Smooth muscle cell (in vitro differentiated cells): ENCODE data around the gene SH3BGRL. TPM values are rescaled to one million over a fixed set of nuclear protein-coding genes. Genes with fewer than 3 reads are reported as not detected.
"Not testable (repeated sequence)": the region's sequence is repeated elsewhere in the genome, so short reads cannot be mapped to it uniquely, and the experiment has no call there.

Experiments
- DNase-seq: peaks from one replicate; lab custom pipeline; 2025; ENCODE audit not compliant: unreplicated experiment; lab: John Stamatoyannopoulos, UW
- H2AFZ ChIP-seq: fragments of 200-600 bp; sonication (generic); 2 replicates; pipeline ENCODE4 v1.6.0; 2016; ENCODE audit warnings: antibody characterized with exemption, low read depth, mild to moderate bottlenecking
- H3F3A ChIP-seq: fragments of 200-600 bp; sonication (generic); 2 replicates; pipeline ENCODE4 v1.6.0; 2017; ENCODE audit warnings: antibody characterized with exemption, low read depth
- H3K27ac ChIP-seq: fragments of 200-600 bp; sonication (generic); 2 replicates; pipeline ENCODE4 v1.5.1; 2016; ENCODE audit warnings: low read depth, mild to moderate bottlenecking
- H3K27me3 ChIP-seq: fragments of 200-600 bp; sonication (generic); 2 replicates; pipeline ENCODE4 v1.6.1; 2016; ENCODE audit warnings: low read depth, mild to moderate bottlenecking
- H3K36me3 ChIP-seq: fragments of 200-600 bp; sonication (generic); 2 replicates; pipeline ENCODE4 v1.5.1; 2016; ENCODE audit warnings: low read depth
- H3K4me1 ChIP-seq: fragments of 200-600 bp; sonication (generic); 2 replicates; pipeline ENCODE4 v1.5.1; 2016; ENCODE audit warnings: low read depth
- H3K4me2 ChIP-seq: fragments of 200-600 bp; sonication (generic); 2 replicates; pipeline ENCODE4 v1.6.0; 2016; ENCODE audit warnings: mild to moderate bottlenecking
- H3K4me3 ChIP-seq: fragments of 200-600 bp; sonication (generic); 2 replicates; pipeline ENCODE4 v1.5.1; 2016; ENCODE audit warnings: mild to moderate bottlenecking
- H3K79me2 ChIP-seq: fragments of 200-600 bp; sonication (generic); 2 replicates; pipeline ENCODE4 v1.6.0; 2016; ENCODE audit warnings: low read depth, mild to moderate bottlenecking
- H3K9ac ChIP-seq: fragments of 200-600 bp; sonication (generic); 2 replicates; pipeline ENCODE4 v1.6.0; 2016; ENCODE audit warnings: low read depth
- H3K9me3 ChIP-seq: fragments of 200-600 bp; sonication (generic); replicated peaks from 2 replicates; pipeline ENCODE4 v1.5.1; 2016; ENCODE audit warnings: low read depth
- H4K20me1 ChIP-seq: fragments of 200-600 bp; sonication (generic); 2 replicates; pipeline ENCODE4 v1.6.0; 2016; ENCODE audit warnings: low read depth
- CTCF ChIP-seq: fragments of 200-600 bp; sonication (generic); IDR thresholded peaks from 2 replicates; pipeline ENCODE4 v1.5.1; 2017; ENCODE audit warnings: borderline replicate concordance, mild to moderate bottlenecking, antibody characterized with exemption; ENCODE audit not compliant: insufficient read depth, poor library complexity, severe bottlenecking
- WGBS: methylation state at CpG from one replicate; pipeline ENCODE4 v1.1.7; 2016; ENCODE audit warnings: low lambda C conversion rate; 5-methylcytosine and 5-hydroxymethylcytosine counted together
- polyA plus RNA-seq: library from polyadenylated mRNA; unstranded; fragments of >200 nt; fragmentation: Nextera tagmentation; extraction: Ambion mirVana; gene quantifications from 2 replicates; pipeline ENCODE4 v1.2.1, GENCODE V29; 2016
- total RNA-seq: library from RNA; depleted of rRNA; stranded (reverse); fragments of >200 nt; gene quantifications from 2 replicates; pipeline ENCODE4 v1.2.3, GENCODE V29; 2014

The SH3BGRL gene
- total and polyA plus RNA-seq, 2 experiments from 2014 or later: 143 to 196 TPM

DNA sequence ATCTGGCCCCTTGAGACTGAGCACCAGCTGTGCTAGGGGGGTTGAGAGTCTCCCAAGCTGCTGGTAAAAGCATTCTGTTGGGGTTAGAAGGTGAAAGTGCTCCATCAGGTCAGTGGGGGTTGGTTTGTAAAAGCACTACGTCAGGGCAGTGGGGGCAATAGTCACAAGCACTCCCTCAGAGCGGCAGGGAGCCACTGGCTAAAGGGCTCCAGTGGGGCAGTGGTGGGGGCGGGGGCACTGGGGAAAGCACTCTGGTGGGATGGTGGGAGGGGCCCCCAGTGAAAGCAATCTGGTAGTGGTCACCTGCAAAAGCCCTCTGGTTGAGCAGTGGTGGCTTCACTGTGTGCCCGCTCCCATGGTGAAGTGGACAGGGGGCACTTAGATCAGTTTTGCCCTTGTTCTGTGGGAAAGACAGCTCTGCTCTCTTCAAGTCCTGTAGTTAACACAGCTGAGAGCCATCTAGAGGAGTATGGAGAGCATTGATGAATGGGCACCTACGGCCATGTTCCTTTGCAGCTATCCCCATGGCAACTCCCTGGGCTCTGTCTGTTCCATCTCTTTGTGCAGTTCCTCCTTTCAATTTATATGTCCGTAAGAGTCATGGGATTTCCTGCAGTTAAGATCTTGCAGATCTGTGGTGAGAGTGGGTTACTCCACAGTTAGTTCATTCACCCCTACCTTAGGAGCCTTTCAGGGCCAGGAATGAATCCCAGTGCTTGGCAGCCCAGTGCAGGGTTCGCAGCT lies 106.4 kb downstream of the SH3BGRL start:
- Histone ChIP-seq H3K4me2 (no peak overlapping the region), H3K79me2 (no peaks in the 10 kb centered on the region), H4K20me1 (no peaks in the 10 kb centered on the region), H3K27ac (no peak overlapping the region), H3K4me3 (no peak overlapping the region), H3K9ac (no peak overlapping the region), H2AFZ (no peak overlapping the region), H3K27me3 (no peaks in the 10 kb centered on the region), H3F3A (no peaks in the 10 kb centered on the region), H3K9me3 (no peaks in the 10 kb centered on the region), H3K36me3 (no peaks in the 10 kb centered on the region), H3K4me1 (no peaks in the 10 kb centered on the region)
- WGBS: 82% methylated on average over 5 of the region's 7 CpGs
- TF ChIP-seq CTCF: no peak
- DNase-seq: no peak

DNA sequence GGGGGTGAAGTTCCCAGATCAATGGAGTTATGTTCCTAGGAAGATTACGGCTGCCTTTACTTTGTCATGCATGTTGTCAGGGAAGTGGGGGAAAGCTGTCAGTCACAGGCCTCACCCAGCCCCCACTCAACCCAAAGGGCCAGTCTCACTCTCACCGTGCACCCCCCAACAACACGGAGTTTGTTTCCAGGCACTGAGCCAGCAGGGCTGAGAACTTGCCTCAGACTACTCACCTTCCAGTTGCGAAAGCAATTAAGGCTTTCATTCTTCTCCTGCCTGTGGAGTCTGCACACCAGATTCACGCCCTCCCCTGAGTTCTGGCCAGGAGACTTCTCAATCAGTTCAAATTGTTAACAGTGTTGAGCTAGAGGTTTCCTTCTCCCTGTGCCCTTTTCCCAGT lies 114.3 kb downstream of the SH3BGRL start:
- Histone ChIP-seq H3K36me3 (no peaks in the 10 kb centered on the region), H3K27ac (no peak overlapping the region), H3F3A (no peaks in the 10 kb centered on the region), H3K4me2 (no peak overlapping the region), H3K9ac (no peak overlapping the region), H3K4me1 (no peaks in the 10 kb centered on the region), H3K4me3 (no peak overlapping the region), H3K79me2 (no peaks in the 10 kb centered on the region), H3K9me3 (no peaks in the 10 kb centered on the region), H3K27me3 (no peaks in the 10 kb centered on the region), H4K20me1 (no peaks in the 10 kb centered on the region), H2AFZ (no peak overlapping the region)
- no peak for DNase-seq
- 83% methylated on average over 5 of the region's 5 CpGs for WGBS
- TF ChIP-seq CTCF: no peak

GRCh38 chrX:81331653-81332052 lies 129.8 kb downstream of the SH3BGRL start:
- not testable (repeated sequence) for DNase-seq, H3K4me1 ChIP-seq, H3K4me2 ChIP-seq, H3K4me3 ChIP-seq, H3F3A ChIP-seq, H2AFZ ChIP-seq, H3K9ac ChIP-seq, H3K27me3 ChIP-seq, H3K36me3 ChIP-seq, H3K79me2 ChIP-seq, H3K27ac ChIP-seq, H4K20me1 ChIP-seq
- peaks cover 14% of the 10 kb centered on the region for H3K9me3 ChIP-seq
- 67% methylated on average over 1 of the region's 1 CpG for WGBS

DNA sequence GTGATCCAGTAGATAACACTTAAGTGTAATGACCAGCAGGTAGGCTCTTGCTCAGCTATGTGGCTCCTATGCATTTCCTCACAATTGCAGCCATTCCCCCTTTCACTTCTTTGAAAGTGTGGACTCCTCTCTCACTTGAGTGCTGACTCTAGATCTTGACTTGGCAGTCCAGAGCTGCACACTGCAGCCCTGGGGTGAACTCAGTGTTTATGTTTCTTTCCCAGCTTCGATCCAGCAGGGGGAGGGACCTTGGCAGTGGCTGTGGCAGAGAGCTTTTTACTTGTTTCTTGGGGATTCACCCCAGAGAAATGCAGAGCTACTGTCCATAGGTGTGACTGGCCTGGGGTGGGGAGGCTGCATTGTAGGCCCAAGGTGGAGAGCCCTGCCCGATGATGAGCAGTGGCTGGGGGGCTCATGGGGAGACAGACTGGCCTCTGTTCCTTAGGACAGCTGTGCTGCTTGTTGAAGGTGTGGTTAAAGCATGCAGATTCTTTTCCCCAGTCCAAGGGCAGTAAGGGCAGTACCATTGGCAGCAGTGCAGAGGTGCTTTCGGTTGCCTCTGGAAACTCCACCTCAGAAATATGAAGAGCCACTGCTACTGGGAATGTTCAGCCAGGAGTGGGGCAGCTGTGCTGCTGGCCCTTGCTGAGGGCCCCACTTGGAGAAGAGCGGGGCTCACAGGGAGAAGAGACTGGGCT lies 134.7 kb downstream of the SH3BGRL start:
- Histone ChIP-seq H3K27ac (no peak overlapping the region), H4K20me1 (no peaks in the 10 kb centered on the region), H3K9me3 (peaks cover 14% of the 10 kb centered on the region), H3K36me3 (no peaks in the 10 kb centered on the region), H3K27me3 (no peaks in the 10 kb centered on the region), H2AFZ (no peak overlapping the region), H3K79me2 (no peaks in the 10 kb centered on the region), H3K4me2 (no peak overlapping the region), H3K4me1 (no peaks in the 10 kb centered on the region), H3K4me3 (no peak overlapping the region), H3F3A (no peaks in the 10 kb centered on the region), H3K9ac (no peak overlapping the region)
- WGBS: 89% methylated on average over 4 of the region's 4 CpGs
- DNase-seq: no peak
- TF ChIP-seq CTCF: no peak
